Epithelial cell of proximal tubule (primary cell): Measurements from ENCODE around the gene SPATA25. TPM values are rescaled to one million over a fixed set of nuclear protein-coding genes. Genes with fewer than 3 reads are reported as not detected.
"Not testable (repeated sequence)": the region's sequence is repeated elsewhere in the genome, so short reads cannot be mapped to it uniquely, and the experiment has no call there.

Experiments used
- DNase-seq: peaks from one replicate; pipeline ENCODE4 v3.0.0-alpha.2; 2011; ENCODE audit warnings: low read depth
- H3K4me3 ChIP-seq: 2 replicates; pipeline ENCODE4 v1.5.1; 2011; ENCODE audit warnings: low read depth, mild to moderate bottlenecking, low read length
- total RNA-seq: library from RNA; depleted of rRNA; stranded (reverse); fragments of >200 nt; gene quantifications from 2 replicates; pipeline ENCODE4 v1.2.3, GENCODE V29; 2015
- TF ChIP-seq, protein P1 (sequence below): conservative IDR thresholded peaks from 2 replicates; pipeline ENCODE4 v1.5.1; 2012; ENCODE audit warnings: low read depth, mild to moderate bottlenecking, low read length

The SPATA25 gene
- total RNA-seq, 1 donor from 2014 or later: not detected

GRCh38 chr20:45907219-45907948 lies 20.0 kb upstream of the SPATA25 start:
- no peak for DNase-seq
- TF ChIP-seq, protein P1, sequence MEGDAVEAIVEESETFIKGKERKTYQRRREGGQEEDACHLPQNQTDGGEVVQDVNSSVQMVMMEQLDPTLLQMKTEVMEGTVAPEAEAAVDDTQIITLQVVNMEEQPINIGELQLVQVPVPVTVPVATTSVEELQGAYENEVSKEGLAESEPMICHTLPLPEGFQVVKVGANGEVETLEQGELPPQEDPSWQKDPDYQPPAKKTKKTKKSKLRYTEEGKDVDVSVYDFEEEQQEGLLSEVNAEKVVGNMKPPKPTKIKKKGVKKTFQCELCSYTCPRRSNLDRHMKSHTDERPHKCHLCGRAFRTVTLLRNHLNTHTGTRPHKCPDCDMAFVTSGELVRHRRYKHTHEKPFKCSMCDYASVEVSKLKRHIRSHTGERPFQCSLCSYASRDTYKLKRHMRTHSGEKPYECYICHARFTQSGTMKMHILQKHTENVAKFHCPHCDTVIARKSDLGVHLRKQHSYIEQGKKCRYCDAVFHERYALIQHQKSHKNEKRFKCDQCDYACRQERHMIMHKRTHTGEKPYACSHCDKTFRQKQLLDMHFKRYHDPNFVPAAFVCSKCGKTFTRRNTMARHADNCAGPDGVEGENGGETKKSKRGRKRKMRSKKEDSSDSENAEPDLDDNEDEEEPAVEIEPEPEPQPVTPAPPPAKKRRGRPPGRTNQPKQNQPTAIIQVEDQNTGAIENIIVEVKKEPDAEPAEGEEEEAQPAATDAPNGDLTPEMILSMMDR: no peak
- H3K4me3 ChIP-seq: no peak overlapping the region

DNA sequence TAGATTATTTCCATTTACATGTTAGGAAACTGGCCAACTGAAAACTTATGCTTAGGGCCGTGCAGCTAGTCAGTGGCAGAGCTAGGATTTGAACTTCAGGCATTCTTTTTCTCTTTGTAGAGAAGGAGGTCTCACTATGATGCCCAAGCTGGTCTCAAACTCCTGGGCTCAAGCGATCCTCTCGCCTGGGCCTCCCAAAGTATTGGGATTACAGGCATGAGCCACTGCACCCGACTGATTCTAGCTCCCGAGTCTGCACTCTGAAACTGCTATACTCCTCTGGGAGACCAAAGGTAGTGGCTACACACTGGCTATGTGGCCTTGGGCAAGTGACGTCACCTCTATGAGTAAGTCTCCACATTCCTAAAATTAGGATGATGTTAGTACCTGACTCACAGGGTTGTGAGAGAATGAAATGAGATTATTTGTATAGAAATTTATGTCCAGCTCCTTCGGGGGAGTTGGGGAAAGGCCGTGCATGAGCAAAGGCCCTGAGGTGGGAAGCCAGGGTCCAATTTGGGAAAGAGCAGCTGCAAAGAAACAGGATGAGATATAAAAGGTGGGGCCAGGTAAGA lies 18.2 kb upstream of the SPATA25 start:
- H3K4me3 ChIP-seq: no peak overlapping the region
- TF ChIP-seq, protein P1: no peak
- DNase-seq: no peak

DNA sequence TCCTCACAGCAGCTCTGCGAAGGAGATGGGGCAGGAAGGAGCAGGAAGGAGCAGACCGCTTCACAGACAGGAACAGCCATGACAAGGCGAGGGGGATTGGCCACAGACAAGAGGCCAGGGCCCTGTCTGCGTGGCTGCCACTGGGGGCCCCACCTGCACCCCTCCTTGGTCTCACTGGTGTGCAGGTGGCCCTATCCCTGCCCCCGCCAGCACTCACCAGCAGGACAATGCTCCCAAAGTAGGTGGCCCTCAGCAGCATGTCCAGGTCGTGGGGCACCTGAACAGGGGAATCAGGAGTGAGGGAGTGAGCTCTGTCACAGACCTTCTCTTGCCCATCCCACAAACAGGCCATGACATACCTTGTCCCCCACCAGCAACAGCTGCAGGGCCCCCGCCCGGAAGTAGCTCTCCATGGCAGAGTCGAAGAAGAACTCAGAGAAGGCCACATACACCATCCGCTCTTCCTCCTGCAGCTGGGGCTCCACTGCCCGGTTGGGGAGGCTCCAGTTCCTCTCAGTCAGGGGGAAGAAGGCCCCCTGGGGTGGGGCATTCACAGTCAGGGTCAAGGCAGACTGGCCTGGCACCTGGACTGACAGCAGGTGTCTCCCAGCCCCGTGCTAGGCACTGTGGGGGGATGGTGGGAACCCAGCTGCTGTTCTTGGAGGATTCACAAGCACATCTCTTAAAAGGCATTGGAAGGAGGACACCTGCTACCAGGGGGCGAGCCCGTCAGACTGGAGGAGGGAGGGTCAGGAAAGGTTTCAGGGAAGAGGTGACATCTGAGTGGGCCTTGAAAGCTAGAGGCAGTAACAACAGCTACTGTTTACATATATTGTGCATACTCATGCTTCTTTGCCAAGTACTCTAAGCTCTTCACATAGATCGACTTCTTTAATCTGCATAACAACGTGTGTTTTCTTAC lies 17.4 kb upstream of the SPATA25 start:
- no peak for DNase-seq
- TF ChIP-seq, protein P1: no peak
- no peak overlapping the region for H3K4me3 ChIP-seq

GRCh38 chr20:45902199-45902701 lies 14.8 kb upstream of the SPATA25 start:
- no peak for DNase-seq
- TF ChIP-seq, protein P1: no peak
- H3K4me3 ChIP-seq: no peak overlapping the region

DNA sequence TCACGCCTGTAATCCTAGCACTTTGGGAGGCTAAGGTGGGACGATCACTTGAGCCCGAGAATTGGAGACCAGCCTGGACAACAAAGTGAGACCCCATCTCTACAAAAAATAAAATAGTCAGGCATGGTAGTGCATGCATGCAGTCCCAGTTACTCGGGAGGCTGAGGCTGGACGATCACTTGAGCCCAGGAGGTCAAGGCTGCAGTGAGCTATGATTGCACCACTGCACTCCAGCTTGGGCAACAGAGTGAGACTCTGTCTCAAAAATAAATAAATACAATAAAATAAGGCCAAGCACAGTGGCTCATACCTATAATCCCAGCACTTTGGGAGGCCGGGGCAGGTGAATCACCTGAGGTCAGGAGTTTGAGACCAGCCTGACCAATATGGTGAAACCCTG lies 13.9 kb upstream of the SPATA25 start:
- DNase-seq: not testable (repeated sequence)

GRCh38 chr20:45899046-45899835 lies 11.8 kb upstream of the SPATA25 start:
- TF ChIP-seq, protein P1: no peak
- DNase-seq: no peak
- H3K4me3 ChIP-seq: no peak overlapping the region

More for the DNA sequence above, 13.9 kb upstream of the SPATA25 start:
- not testable (repeated sequence) for H3K4me3 ChIP-seq
